K562 (cell line): ENCODE measurements around the gene MRPL4. TPM values are rescaled to one million over a fixed set of nuclear protein-coding genes. Genes with fewer than 3 reads are reported as not detected.

Source experiments
- CBX3 ChIP-seq, 2 experiments: IDR thresholded peaks; 1 replicate in 1 of 2; 2 replicates in 1 of 2; pipeline ENCODE4 v1.6.1; 2012; ENCODE audit warnings: inconsistent platforms in 2 of 2, low read length in 2 of 2, borderline replicate concordance in 1 of 2, control low read depth in 1 of 2
- HCFC1 ChIP-seq: IDR thresholded peaks from 2 replicates; pipeline ENCODE4 v1.6.1; 2012; ENCODE audit warnings: low read depth, low read length, improper control_type of control experiment
- HDAC1 ChIP-seq, 2 experiments: fragments of 450-650 bp; IDR thresholded peaks; 2 replicates each; pipeline ENCODE4 v1.6.1; 2016 to 2017; ENCODE audit warnings: inconsistent platforms in 1 of 2, mild to moderate bottlenecking in 1 of 2, moderate library complexity in 1 of 2
- IRF2 ChIP-seq: sonication (generic); formaldehyde crosslinking; IDR thresholded peaks from 2 replicates; pipeline ENCODE4 v1.8.1; 2022; ENCODE audit warnings: mild to moderate bottlenecking, missing genetic modification reagents
- KLF1 ChIP-seq: fragments of 450-650 bp; IDR thresholded peaks from 2 replicates; pipeline ENCODE4 v1.6.1; 2016; ENCODE audit warnings: missing genetic modification characterization, missing compliant biosample characterization
- MBD2 ChIP-seq: sonication (generic); IDR thresholded peaks from 2 replicates; pipeline ENCODE4 v1.6.1; 2016; ENCODE audit warnings: low read depth, borderline replicate concordance
- MXD1 ChIP-seq: fragments of 250-450 bp; sonication (Bioruptor Pico); IDR thresholded peaks from 2 replicates; pipeline ENCODE4 v1.8.0; 2021; ENCODE audit warnings: borderline replicate concordance, mild to moderate bottlenecking, moderate library complexity; ENCODE audit not compliant: poor library complexity, severe bottlenecking
- OTX1 ChIP-seq: fragments of 450-650 bp; formaldehyde crosslinking; IDR thresholded peaks from 2 replicates; pipeline ENCODE4 v1.4.0; 2022; ENCODE audit warnings: mild to moderate bottlenecking
- RBM25 ChIP-seq: fragments of 200-400 bp; formaldehyde crosslinking; IDR thresholded peaks from 2 replicates; pipeline ENCODE4 v1.6.1; 2018; ENCODE audit warnings: low read length, low read depth, moderate library complexity; ENCODE audit not compliant: severe bottlenecking
- RCOR1 ChIP-seq, 2 experiments: IDR thresholded peaks; 2 replicates each; pipeline ENCODE4 v1.6.1; 2012; ENCODE audit warnings: low read depth in 2 of 2, low read length in 2 of 2, borderline replicate concordance in 1 of 2, improper control_type of control experiment in 1 of 2
- UBTF ChIP-seq, 2 experiments: IDR thresholded peaks; 2 replicates each; pipeline ENCODE4 v1.6.1; 2012; ENCODE audit warnings: improper control_type of control experiment in 2 of 2, low read depth in 2 of 2, low read length in 2 of 2, borderline replicate concordance in 1 of 2
- ZNF197 ChIP-seq: fragments of 200-800 bp; sonication (Bioruptor generic); IDR thresholded peaks from 2 replicates; pipeline ENCODE4 v1.6.1; 2016; ENCODE audit warnings: low read depth, missing genetic modification characterization, missing compliant biosample characterization
- ZNF589 ChIP-seq: fragments of 200-800 bp; sonication (Bioruptor generic); IDR thresholded peaks from 2 replicates; pipeline ENCODE4 v1.6.1; 2016; ENCODE audit warnings: low read depth, missing genetic modification characterization, missing compliant biosample characterization
- polyA plus RNA-seq, 8 experiments: library from polyadenylated mRNA; depleted of rRNA in 4 of 8; stranded (reverse) in 5 of 8; unstranded in 3 of 8; fragments of >200 nt; fragmentation: Nextera tagmentation in 2 of 8; fragmentation: Illumina TruSeq in 1 of 8; extraction: Ambion mirVana in 2 of 8; extraction: Trizol in 1 of 8; gene quantifications; 2 replicates each; pipeline versions ENCODE4 v1.2.1 to v1.2.3, GENCODE V29; 2011 to 2014; ENCODE audit warnings: inconsistent platforms in 1 of 8, missing spikeins in 1 of 8
- total RNA-seq, 7 experiments: library from RNA; depleted of rRNA in 6 of 7; stranded (reverse); fragments of >200 nt in 6 of 7; fragmentation: Illumina TruSeq in 2 of 7; extraction: Trizol in 2 of 7; gene quantifications; 2 replicates each; pipeline versions ENCODE4 v1.2.1 to v1.2.3, GENCODE V29; 2011 to 2021; ENCODE audit warnings: low replicate concordance in 1 of 7
- TF ChIP-seq, protein P1 (sequence below), 2 experiments: fragments of 450-650 bp; IDR thresholded peaks; 2 replicates each; pipeline ENCODE4 v1.6.1; 2016; ENCODE audit warnings: mild to moderate bottlenecking in 2 of 2, borderline replicate concordance in 1 of 2, low read depth in 1 of 2, moderate library complexity in 1 of 2

Gene MRPL4
- total and polyA plus RNA-seq, 9 of the 15 experiments (the other 6 are each of a cell fraction or from before 2014, with no cell fraction given), result 1.4 to 239 (median 64.9) TPM

GRCh38 chr19:10251792-10252694, at the start of gene MRPL4 (continued):
- TF ChIP-seq, protein P1, sequence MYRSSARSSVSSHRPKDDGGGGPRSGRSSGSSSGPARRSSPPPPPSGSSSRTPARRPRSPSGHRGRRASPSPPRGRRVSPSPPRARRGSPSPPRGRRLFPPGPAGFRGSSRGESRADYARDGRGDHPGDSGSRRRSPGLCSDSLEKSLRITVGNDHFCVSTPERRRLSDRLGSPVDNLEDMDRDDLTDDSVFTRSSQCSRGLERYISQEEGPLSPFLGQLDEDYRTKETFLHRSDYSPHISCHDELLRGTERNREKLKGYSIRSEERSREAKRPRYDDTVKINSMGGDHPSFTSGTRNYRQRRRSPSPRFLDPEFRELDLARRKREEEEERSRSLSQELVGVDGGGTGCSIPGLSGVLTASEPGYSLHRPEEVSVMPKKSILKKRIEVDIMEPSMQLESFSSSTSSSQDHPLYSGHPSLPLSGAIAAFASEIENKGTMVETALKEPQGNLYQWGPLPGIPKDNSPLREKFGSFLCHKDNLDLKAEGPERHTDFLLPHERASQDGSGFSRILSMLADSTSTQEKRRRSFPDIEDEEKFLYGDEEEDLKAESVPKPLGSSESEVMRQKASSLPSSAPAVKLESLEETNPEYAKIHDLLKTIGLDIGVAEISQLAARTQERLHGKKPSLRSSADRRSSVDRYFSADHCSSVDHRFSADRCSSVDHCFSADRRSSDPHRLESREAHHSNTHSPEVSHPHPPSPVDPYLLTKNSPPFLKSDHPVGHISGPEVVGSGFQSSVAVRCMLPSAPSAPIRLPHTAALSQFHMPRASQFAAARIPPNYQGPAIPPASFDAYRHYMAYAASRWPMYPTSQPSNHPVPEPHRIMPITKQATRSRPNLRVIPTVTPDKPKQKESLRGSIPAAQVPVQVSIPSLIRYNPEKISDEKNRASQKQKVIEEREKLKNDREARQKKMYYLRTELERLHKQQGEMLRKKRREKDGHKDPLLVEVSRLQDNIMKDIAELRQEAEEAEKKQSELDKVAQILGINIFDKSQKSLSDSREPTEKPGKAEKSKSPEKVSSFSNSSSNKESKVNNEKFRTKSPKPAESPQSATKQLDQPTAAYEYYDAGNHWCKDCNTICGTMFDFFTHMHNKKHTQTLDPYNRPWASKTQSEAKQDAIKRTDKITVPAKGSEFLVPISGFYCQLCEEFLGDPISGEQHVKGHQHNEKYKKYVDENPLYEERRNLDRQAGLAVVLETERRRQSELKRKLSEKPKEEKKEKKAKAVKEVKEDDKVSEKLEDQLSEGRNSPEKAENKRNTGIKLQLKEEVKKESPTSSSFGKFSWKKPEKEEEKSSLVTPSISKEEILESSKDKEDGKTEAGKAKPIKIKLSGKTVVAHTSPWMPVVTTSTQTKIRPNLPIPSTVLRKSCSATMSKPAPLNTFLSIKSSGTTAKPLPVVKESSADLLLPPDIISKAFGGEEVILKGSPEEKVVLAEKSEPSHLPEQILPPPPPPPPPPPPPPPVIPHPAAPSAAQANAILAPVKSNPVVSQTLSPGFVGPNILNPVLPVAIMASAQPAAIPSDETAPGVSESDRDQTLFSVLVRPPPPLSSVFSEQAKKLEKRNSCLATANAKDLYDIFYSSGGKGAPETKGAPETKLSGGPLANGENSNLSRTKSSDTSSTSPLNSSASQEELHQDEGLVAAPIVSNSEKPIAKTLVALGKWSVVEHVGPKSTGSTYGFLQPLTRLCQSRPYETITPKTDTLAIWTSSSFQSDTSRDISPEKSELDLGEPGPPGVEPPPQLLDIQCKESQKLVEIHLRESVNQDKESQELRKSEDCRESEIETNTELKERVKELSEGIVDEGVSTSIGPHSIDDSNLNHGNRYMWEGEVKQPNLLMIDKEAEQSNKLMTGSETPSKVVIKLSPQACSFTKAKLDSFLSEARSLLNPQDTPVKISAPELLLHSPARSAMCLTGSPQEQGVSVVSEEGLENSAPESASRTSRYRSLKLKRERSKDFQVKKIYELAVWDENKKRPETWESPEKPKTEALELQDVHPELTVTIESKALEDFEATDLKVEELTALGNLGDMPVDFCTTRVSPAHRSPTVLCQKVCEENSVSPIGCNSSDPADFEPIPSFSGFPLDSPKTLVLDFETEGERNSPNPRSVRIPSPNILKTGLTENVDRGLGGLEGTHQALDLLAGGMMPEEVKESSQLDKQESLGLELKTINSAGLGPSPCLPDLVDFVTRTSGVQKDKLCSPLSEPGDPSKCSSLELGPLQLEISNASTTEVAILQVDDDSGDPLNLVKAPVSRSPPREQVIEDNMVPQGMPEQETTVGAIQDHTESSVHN (IDR thresholded peaks at IDR 0.05; ENCODE audit: borderline replicate concordance in 1 of 2, low read depth in 1 of 2), result no peak
- no peak for TF ChIP-seq IRF2 (CRISPR knock-in tag)
- peak; percentile 67 for TF ChIP-seq RBM25
- TF ChIP-seq KLF1 (tag), result peak; percentile 75; the same call in 1 of the 2 replicates
- TF ChIP-seq MBD2, result peak; percentile 90
- TF ChIP-seq ZNF197 (CRISPR knock-in tag), result no peak
- TF ChIP-seq HDAC1 (IDR thresholded peaks at IDR 0.05), result peak in 1 of 2 experiments; percentile 99; a peak in 3 of 4 replicates
- no peak; a peak in 1 of 3 replicates for TF ChIP-seq CBX3 (IDR thresholded peaks at IDR 0.05; ENCODE audit: borderline replicate concordance in 1 of 2, low read length in 2 of 2)
- TF ChIP-seq ZNF589 (CRISPR knock-in tag), result peak; percentile 81; the same call in 1 of the 2 replicates
- TF ChIP-seq RCOR1 (IDR thresholded peaks at IDR 0.05; ENCODE audit: borderline replicate concordance in 1 of 2, low read depth in 2 of 2, low read length in 2 of 2), result peak; percentile 16 to 41; a peak in 1 of 4 replicates
- TF ChIP-seq MXD1, result peak; percentile 89
- TF ChIP-seq OTX1, result peak; percentile 81; the same call in 1 of the 2 replicates
- TF ChIP-seq HCFC1, result peak; percentile 86
- TF ChIP-seq UBTF (IDR thresholded peaks at IDR 0.05; ENCODE audit: borderline replicate concordance in 1 of 2, low read depth in 2 of 2, low read length in 2 of 2), result no peak
